ENCODE data around the gene INHBC.

The INHBC gene

GRCh38 chr12:57459055-57459749, 24.6 kb downstream of the INHBC start (continued):
- TF ChIP-seq CTCF (tag by site-specific recombination; IDR thresholded peaks at IDR 0.05): peak; percentile 95
- TF ChIP-seq ZNF660 (tag by site-specific recombination; IDR thresholded peaks at IDR 0.05): 0 out of 2 replicates have a peak, but pooled peaks have one; percentile 15
- no peak for TF ChIP-seq ZNF518A (tag by site-specific recombination; conservative IDR thresholded peaks at IDR 0.05; ENCODE audit: low read depth)
- no peak for TF ChIP-seq ZNF16 (tag by site-specific recombination; IDR thresholded peaks at IDR 0.05; ENCODE audit: low read depth)
- no peak for TF ChIP-seq ZNF626 (tag by site-specific recombination; IDR thresholded peaks at IDR 0.05)
- TF ChIP-seq ZBTB20 (tag by site-specific recombination; IDR thresholded peaks at IDR 0.05): peak; percentile 75; the same call in 1 of the 2 replicates
- no peak for TF ChIP-seq ZNF473 (tag by site-specific recombination; IDR thresholded peaks at IDR 0.05)
- TF ChIP-seq, protein P1, sequence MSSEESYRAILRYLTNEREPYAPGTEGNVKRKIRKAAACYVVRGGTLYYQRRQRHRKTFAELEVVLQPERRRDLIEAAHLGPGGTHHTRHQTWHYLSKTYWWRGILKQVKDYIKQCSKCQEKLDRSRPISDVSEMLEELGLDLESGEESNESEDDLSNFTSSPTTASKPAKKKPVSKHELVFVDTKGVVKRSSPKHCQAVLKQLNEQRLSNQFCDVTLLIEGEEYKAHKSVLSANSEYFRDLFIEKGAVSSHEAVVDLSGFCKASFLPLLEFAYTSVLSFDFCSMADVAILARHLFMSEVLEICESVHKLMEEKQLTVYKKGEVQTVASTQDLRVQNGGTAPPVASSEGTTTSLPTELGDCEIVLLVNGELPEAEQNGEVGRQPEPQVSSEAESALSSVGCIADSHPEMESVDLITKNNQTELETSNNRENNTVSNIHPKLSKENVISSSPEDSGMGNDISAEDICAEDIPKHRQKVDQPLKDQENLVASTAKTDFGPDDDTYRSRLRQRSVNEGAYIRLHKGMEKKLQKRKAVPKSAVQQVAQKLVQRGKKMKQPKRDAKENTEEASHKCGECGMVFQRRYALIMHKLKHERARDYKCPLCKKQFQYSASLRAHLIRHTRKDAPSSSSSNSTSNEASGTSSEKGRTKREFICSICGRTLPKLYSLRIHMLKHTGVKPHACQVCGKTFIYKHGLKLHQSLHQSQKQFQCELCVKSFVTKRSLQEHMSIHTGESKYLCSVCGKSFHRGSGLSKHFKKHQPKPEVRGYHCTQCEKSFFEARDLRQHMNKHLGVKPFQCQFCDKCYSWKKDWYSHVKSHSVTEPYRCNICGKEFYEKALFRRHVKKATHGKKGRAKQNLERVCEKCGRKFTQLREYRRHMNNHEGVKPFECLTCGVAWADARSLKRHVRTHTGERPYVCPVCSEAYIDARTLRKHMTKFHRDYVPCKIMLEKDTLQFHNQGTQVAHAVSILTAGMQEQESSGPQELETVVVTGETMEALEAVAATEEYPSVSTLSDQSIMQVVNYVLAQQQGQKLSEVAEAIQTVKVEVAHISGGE (tag by site-specific recombination; conservative IDR thresholded peaks at IDR 0.05; ENCODE audit: low read depth): 0 out of 2 replicates have a peak, but pooled peaks have one; percentile 23
- TF ChIP-seq ZEB2 (tag by site-specific recombination; IDR thresholded peaks at IDR 0.05): peak; percentile 82
- peak; percentile 52 for TF ChIP-seq KLF7 (tag by site-specific recombination; IDR thresholded peaks at IDR 0.05; ENCODE audit: borderline replicate concordance)
- no peak for TF ChIP-seq ZNF354C (tag by site-specific recombination; IDR thresholded peaks at IDR 0.05; ENCODE audit: borderline replicate concordance, low read depth)
- peak; percentile 43; the same call in 1 of the 2 replicates for TF ChIP-seq ZNF777 (tag by site-specific recombination; IDR thresholded peaks at IDR 0.05; ENCODE audit: borderline replicate concordance)
- TF ChIP-seq, protein P2, sequence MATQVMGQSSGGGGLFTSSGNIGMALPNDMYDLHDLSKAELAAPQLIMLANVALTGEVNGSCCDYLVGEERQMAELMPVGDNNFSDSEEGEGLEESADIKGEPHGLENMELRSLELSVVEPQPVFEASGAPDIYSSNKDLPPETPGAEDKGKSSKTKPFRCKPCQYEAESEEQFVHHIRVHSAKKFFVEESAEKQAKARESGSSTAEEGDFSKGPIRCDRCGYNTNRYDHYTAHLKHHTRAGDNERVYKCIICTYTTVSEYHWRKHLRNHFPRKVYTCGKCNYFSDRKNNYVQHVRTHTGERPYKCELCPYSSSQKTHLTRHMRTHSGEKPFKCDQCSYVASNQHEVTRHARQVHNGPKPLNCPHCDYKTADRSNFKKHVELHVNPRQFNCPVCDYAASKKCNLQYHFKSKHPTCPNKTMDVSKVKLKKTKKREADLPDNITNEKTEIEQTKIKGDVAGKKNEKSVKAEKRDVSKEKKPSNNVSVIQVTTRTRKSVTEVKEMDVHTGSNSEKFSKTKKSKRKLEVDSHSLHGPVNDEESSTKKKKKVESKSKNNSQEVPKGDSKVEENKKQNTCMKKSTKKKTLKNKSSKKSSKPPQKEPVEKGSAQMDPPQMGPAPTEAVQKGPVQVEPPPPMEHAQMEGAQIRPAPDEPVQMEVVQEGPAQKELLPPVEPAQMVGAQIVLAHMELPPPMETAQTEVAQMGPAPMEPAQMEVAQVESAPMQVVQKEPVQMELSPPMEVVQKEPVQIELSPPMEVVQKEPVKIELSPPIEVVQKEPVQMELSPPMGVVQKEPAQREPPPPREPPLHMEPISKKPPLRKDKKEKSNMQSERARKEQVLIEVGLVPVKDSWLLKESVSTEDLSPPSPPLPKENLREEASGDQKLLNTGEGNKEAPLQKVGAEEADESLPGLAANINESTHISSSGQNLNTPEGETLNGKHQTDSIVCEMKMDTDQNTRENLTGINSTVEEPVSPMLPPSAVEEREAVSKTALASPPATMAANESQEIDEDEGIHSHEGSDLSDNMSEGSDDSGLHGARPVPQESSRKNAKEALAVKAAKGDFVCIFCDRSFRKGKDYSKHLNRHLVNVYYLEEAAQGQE (tag by site-specific recombination; IDR thresholded peaks at IDR 0.05): 0 out of 2 replicates have a peak, but pooled peaks have one; percentile 36
- TF ChIP-seq ZBTB8A (tag by site-specific recombination; IDR thresholded peaks at IDR 0.05): peak; percentile 95
- no peak for TF ChIP-seq GLIS1 (tag by site-specific recombination; IDR thresholded peaks at IDR 0.05)
- TF ChIP-seq, protein P3, sequence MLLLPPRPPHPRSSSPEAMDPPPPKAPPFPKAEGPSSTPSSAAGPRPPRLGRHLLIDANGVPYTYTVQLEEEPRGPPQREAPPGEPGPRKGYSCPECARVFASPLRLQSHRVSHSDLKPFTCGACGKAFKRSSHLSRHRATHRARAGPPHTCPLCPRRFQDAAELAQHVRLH (tag by site-specific recombination; IDR thresholded peaks at IDR 0.05): peak; percentile 76
- 0 out of 2 replicates have a peak, but pooled peaks have one; percentile 28 for TF ChIP-seq OSR2 (tag by site-specific recombination; IDR thresholded peaks at IDR 0.05)
- TF ChIP-seq MZF1 (tag by site-specific recombination; IDR thresholded peaks at IDR 0.05; ENCODE audit: borderline replicate concordance): peak; percentile 69; the same call in 1 of the 2 replicates
- peak; percentile 85 for TF ChIP-seq ZBTB21 (tag by site-specific recombination; IDR thresholded peaks at IDR 0.05)
- TF ChIP-seq, protein P4, sequence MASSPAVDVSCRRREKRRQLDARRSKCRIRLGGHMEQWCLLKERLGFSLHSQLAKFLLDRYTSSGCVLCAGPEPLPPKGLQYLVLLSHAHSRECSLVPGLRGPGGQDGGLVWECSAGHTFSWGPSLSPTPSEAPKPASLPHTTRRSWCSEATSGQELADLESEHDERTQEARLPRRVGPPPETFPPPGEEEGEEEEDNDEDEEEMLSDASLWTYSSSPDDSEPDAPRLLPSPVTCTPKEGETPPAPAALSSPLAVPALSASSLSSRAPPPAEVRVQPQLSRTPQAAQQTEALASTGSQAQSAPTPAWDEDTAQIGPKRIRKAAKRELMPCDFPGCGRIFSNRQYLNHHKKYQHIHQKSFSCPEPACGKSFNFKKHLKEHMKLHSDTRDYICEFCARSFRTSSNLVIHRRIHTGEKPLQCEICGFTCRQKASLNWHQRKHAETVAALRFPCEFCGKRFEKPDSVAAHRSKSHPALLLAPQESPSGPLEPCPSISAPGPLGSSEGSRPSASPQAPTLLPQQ (tag by site-specific recombination; IDR thresholded peaks at IDR 0.05): peak; percentile 57
- TF ChIP-seq KLF10 (tag by site-specific recombination; IDR thresholded peaks at IDR 0.05): peak; percentile 62
- TF ChIP-seq ZNF2 (tag by site-specific recombination; IDR thresholded peaks at IDR 0.05): 0 out of 2 replicates have a peak, but pooled peaks have one; percentile 45
- peak; percentile 36; the same call in 1 of the 2 replicates for TF ChIP-seq ZFP69B (tag by site-specific recombination; IDR thresholded peaks at IDR 0.05)
